CD14-positive monocyte (primary cell): Measurements from ENCODE around the gene KLHL22. TPM values are rescaled to one million over a fixed set of nuclear protein-coding genes. Genes with fewer than 3 reads are reported as not detected.

Experiments used
- DNase-seq, 3 donors: peaks; one replicate each; pipeline ENCODE4 v3.0.0-alpha.2; 2011 to 2022
- H2AFZ ChIP-seq: 2 replicates; pipeline ENCODE4 v1.6.0; 2012; ENCODE audit warnings: mild to moderate bottlenecking, low read depth, low read length, inconsistent platforms; ENCODE audit not compliant: insufficient read depth, poor library complexity, severe bottlenecking
- H3K27ac ChIP-seq, 2 donors: 1 replicate in 1 of 2; 2 replicates in 1 of 2; pipeline ENCODE4 v1.5.1; 2012 to 2013; ENCODE audit warnings: low read length in 2 of 2, control low read depth in 1 of 2, inconsistent platforms in 1 of 2, low read depth in 1 of 2, mild to moderate bottlenecking in 1 of 2
- H3K27me3 ChIP-seq, 2 donors: one replicate each; pipeline versions ENCODE4 v1.6.0 to v1.6.1; 2011 to 2013; ENCODE audit warnings: low read length in 2 of 2; ENCODE audit not compliant: control insufficient read depth in 2 of 2, insufficient read depth in 2 of 2
- H3K36me3 ChIP-seq, 2 donors: replicated peaks in 1 of 2; 1 replicate in 1 of 2; 2 replicates in 1 of 2; pipeline versions ENCODE4 v1.5.1 to v1.6.1; 2012 to 2013; ENCODE audit warnings: low read length in 2 of 2, control low read depth in 1 of 2, inconsistent platforms in 1 of 2, mild to moderate bottlenecking in 1 of 2; ENCODE audit not compliant: insufficient read depth in 2 of 2, control insufficient read depth in 1 of 2
- H3K4me1 ChIP-seq, 2 donors: 1 replicate in 1 of 2; 2 replicates in 1 of 2; pipeline versions ENCODE4 v1.5.1 to v1.6.1; 2012 to 2013; ENCODE audit warnings: low read length in 2 of 2, control low read depth in 1 of 2, inconsistent platforms in 1 of 2, mild to moderate bottlenecking in 1 of 2, moderate library complexity in 1 of 2; ENCODE audit not compliant: insufficient read depth in 2 of 2, control insufficient read depth in 1 of 2
- H3K4me2 ChIP-seq: replicated peaks from 2 replicates; pipeline ENCODE3; 2012; ENCODE audit warnings: low read length, moderate library complexity, mild to moderate bottlenecking; ENCODE audit not compliant: poor library complexity, severe bottlenecking; ENCODE audit errors: extremely low read depth
- H3K4me3 ChIP-seq, 3 experiments: fragments of 200-600 bp in 1 of 3; sonication (generic) in 1 of 3; replicated peaks in 1 of 3; 1 replicate in 2 of 3; 2 replicates in 1 of 3; pipeline ENCODE4 v1.5.1; 2011 to 2013; ENCODE audit warnings: low read length in 3 of 3, mild to moderate bottlenecking in 3 of 3, control low read depth in 2 of 3, low read depth in 2 of 3, inconsistent platforms in 1 of 3, moderate library complexity in 1 of 3
- H3K79me2 ChIP-seq: 2 replicates; pipeline ENCODE4 v1.6.0; 2012; ENCODE audit warnings: mild to moderate bottlenecking, control low read depth, inconsistent platforms, low read length, moderate library complexity; ENCODE audit not compliant: insufficient read depth
- H3K9ac ChIP-seq: 2 replicates; pipeline ENCODE4 v1.6.0; 2017; ENCODE audit warnings: low read length, mild to moderate bottlenecking; ENCODE audit not compliant: insufficient read depth, poor library complexity, severe bottlenecking
- H3K9me3 ChIP-seq, 2 donors: replicated peaks in 1 of 2; 1 replicate in 1 of 2; 2 replicates in 1 of 2; pipeline versions ENCODE4 v1.5.1 to v1.6.1; 2012 to 2013; ENCODE audit warnings: low read length in 2 of 2, control low read depth in 1 of 2; ENCODE audit not compliant: control insufficient read depth in 1 of 2, insufficient read depth in 1 of 2
- H4K20me1 ChIP-seq: 2 replicates; pipeline ENCODE4 v1.6.0; 2012; ENCODE audit warnings: mild to moderate bottlenecking, low read length, control low read depth, moderate library complexity; ENCODE audit not compliant: insufficient read depth
- H3K27ac Mint-ChIP-seq, 7 donors: one replicate each; pipeline ENCODE4 v1.8.0; 2020; ENCODE audit warnings: mild to moderate bottlenecking in 7 of 7, mixed read lengths in 7 of 7, moderate library complexity in 6 of 7, inconsistent platforms in 2 of 7
- H3K27me3 Mint-ChIP-seq, 3 donors: one replicate each; pipeline ENCODE4 v1.8.0; 2021 to 2022; ENCODE audit warnings: low read depth in 3 of 3, mild to moderate bottlenecking in 3 of 3, mixed read lengths in 3 of 3, moderate library complexity in 3 of 3, inconsistent platforms in 1 of 3
- H3K36me3 Mint-ChIP-seq, 2 donors: one replicate each; pipeline ENCODE4 v1.8.0; 2020; ENCODE audit warnings: mixed read lengths in 2 of 2, inconsistent platforms in 1 of 2, mild to moderate bottlenecking in 1 of 2
- H3K4me1 Mint-ChIP-seq: one replicate; pipeline ENCODE4 v1.8.0; 2020; ENCODE audit warnings: mild to moderate bottlenecking, mixed read lengths
- H3K4me3 Mint-ChIP-seq, 2 donors: one replicate each; pipeline ENCODE4 v1.8.0; 2020; ENCODE audit warnings: mild to moderate bottlenecking in 2 of 2, mixed read lengths in 2 of 2, moderate library complexity in 1 of 2
- H3K9me3 Mint-ChIP-seq, 7 donors: one replicate each; pipeline ENCODE4 v1.8.0; 2020 to 2022; ENCODE audit warnings: mixed read lengths in 7 of 7, mild to moderate bottlenecking in 6 of 7, moderate library complexity in 6 of 7, inconsistent platforms in 2 of 7
- WGBS: methylation state at CpG from one replicate; pipeline ENCODE4 v1.1.5; 2013; ENCODE audit warnings: missing lambda C conversion rate; ENCODE audit not compliant: insufficient coverage; 5-methylcytosine and 5-hydroxymethylcytosine counted together
- intact Hi-C, 2 donors: fragments of 100-400 bp; cut with micrococcal nuclease; formaldehyde crosslinking; loops; one replicate each; pipeline versions ENCODE4 v1.15.0 to v1.15.1; 2023
- polyA plus RNA-seq, 3 donors: library from polyadenylated mRNA; depleted of rRNA in 1 of 3; unstranded in 2 of 3; stranded (reverse) in 1 of 3; fragments of 300-500 nt in 2 of 3; fragments of >200 nt in 1 of 3; fragmentation: Illumina TruSeq in 2 of 3; gene quantifications; 1 replicate in 2 of 3; 2 replicates in 1 of 3; pipeline ENCODE4 v1.2.3, GENCODE V29; 2012 to 2021
- TF ChIP-seq, protein P1 (sequence below): fragments of 200-600 bp; IDR thresholded peaks from one replicate; pipeline ENCODE4 v1.8.0; 2022; ENCODE audit warnings: antibody characterized with exemption, mild to moderate bottlenecking

The KLHL22 gene
- polyA plus RNA-seq, 3 donors: 7.8 to 15.6 (median 9.2) TPM

DNA sequence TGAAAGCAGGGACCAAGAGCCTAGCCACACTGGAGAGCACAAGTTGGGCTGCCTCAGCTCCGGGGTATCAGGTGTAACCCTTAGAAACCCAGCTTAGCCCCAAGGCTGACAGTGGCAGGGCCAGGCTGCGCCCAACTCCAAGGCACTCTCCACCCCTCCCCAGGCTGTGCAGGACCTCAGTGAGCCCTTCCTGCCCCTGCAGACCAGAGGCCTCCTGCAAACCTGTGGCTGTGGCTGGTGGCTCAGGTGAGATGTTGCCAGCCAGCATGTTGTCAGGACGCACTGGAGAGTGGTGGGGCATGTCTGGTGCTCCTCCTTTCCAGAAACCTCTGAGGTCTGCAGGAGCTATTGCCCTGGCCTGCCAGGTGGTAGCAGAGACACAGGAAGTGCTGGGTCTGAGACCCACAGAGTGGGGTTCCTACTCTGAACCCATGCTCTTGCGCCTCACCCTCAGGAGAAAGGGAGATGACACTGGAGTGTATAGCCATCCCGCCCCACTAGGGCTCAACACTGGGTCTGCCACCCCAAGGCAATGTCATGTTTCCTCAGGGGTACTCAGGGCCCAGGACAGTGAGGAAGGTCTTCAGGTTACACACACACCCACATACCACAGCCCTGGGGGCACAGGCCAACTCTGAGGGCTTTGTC is 55.5 kb downstream of the KLHL22 start:
- Histone ChIP-seq H3K27me3 (peaks cover 28 to 39% of the 10 kb centered on the region in 2 donors), H4K20me1 (peaks cover 13% of the 10 kb centered on the region), H3K4me1 (peaks cover 13 to 19% of the 10 kb centered on the region in 2 donors), H2AFZ (no peak overlapping the region), H3K36me3 (peaks cover 22 to 42% of the 10 kb centered on the region in 2 donors), H3K4me3 (no peak overlapping the region), H3K9me3 (peaks cover 0 to 16% of the 10 kb centered on the region in 2 donors), H3K79me2 (no peaks in the 10 kb centered on the region), H3K9ac (no peak overlapping the region), H3K4me2 (no peak overlapping the region), H3K27ac (no peak overlapping the region)
- no peak for DNase-seq
- Mint-ChIP-seq H3K9me3 (peaks cover 0 to 21% (median 11%) of the 10 kb centered on the region in 7 donors), H3K27ac (no peak overlapping the region), H3K4me3 (no peak overlapping the region), H3K36me3 (peaks cover 56 to 60% of the 10 kb centered on the region in 2 donors), H3K27me3 (peaks cover 39 to 42% (median 42%) of the 10 kb centered on the region in 3 donors), H3K4me1 (peaks cover 13% of the 10 kb centered on the region)
- WGBS: 97% methylated on average over 4 of the region's 5 CpGs
- intact Hi-C loops: no loop called here
- TF ChIP-seq, protein P1, sequence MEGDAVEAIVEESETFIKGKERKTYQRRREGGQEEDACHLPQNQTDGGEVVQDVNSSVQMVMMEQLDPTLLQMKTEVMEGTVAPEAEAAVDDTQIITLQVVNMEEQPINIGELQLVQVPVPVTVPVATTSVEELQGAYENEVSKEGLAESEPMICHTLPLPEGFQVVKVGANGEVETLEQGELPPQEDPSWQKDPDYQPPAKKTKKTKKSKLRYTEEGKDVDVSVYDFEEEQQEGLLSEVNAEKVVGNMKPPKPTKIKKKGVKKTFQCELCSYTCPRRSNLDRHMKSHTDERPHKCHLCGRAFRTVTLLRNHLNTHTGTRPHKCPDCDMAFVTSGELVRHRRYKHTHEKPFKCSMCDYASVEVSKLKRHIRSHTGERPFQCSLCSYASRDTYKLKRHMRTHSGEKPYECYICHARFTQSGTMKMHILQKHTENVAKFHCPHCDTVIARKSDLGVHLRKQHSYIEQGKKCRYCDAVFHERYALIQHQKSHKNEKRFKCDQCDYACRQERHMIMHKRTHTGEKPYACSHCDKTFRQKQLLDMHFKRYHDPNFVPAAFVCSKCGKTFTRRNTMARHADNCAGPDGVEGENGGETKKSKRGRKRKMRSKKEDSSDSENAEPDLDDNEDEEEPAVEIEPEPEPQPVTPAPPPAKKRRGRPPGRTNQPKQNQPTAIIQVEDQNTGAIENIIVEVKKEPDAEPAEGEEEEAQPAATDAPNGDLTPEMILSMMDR: no peak

DNA sequence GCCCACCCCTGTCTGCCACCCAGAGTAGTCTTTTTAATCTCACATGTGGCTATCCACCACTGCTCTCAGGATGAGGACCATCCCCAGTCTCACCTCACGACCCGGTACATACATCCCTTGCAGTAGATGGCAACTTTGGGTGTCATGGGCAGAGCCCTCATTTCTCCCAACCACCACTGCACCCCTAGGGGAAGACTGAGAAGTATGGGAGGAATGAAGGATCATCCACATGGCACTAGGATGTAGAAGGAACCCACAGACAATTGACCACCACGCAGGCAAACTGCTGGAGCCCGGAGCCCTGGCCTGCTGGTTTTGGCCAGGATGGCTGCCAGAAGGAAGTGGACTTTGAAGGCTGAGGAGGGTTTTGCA is 56.1 kb downstream of the KLHL22 start:
- no peak overlapping the region for H3K4me3 ChIP-seq
- H4K20me1 ChIP-seq: peaks cover 13% of the 10 kb centered on the region
- H2AFZ ChIP-seq: no peak overlapping the region
- 87% methylated on average over 2 of the region's 4 CpGs for WGBS
- peaks cover 0 to 21% of the 10 kb centered on the region in 2 donors for H3K9me3 ChIP-seq
- no peak overlapping the region for H3K4me2 ChIP-seq
- H3K9ac ChIP-seq: no peak overlapping the region
- H3K4me1 ChIP-seq: peaks cover 13 to 19% of the 10 kb centered on the region in 2 donors
- intact Hi-C loops: no loop called here
- H3K27me3 Mint-ChIP-seq: peaks cover 44 to 47% (median 47%) of the 10 kb centered on the region in 3 donors
- H3K36me3 Mint-ChIP-seq: peaks cover 55 to 57% of the 10 kb centered on the region in 2 donors
- H3K79me2 ChIP-seq: no peaks in the 10 kb centered on the region
- H3K36me3 ChIP-seq: peaks cover 22 to 37% of the 10 kb centered on the region in 2 donors
- H3K4me3 Mint-ChIP-seq: peak overlapping the region in 1 of 2 donors; percentile 51
- H3K4me1 Mint-ChIP-seq: peaks cover 15% of the 10 kb centered on the region
- TF ChIP-seq, protein P1: no peak
- H3K27ac Mint-ChIP-seq: no peak overlapping the region
- DNase-seq: no peak
- H3K9me3 Mint-ChIP-seq: peaks cover 0 to 26% (median 11%) of the 10 kb centered on the region in 7 donors
- H3K27me3 ChIP-seq: peaks cover 34 to 44% of the 10 kb centered on the region in 2 donors
- no peak overlapping the region for H3K27ac ChIP-seq
